HG02610 (cell line): ENCODE measurements around the gene PARP8.
A peak's percentile ranks its signal among the peaks of the same experiment; 100 is the strongest.
"Not testable (repeated sequence)": the region's sequence is repeated elsewhere in the genome, so short reads cannot be mapped to it uniquely, and the experiment has no call there.

ENCODE experiments used
- ATAC-seq: cut with Tn5 transposase; IDR thresholded peaks from one replicate; pipeline ENCODE4 v1.9.1; 2021; ENCODE audit warnings: mild to moderate bottlenecking, moderate library complexity; ENCODE audit not compliant: unreplicated experiment

The PARP8 gene

GRCh38 chr5:50666261-50667022, at the start of gene PARP8:
Gene PARP8, plus strand, starts transcription at chr5:50666637. Its CDS starts 459 bp downstream, at chr5:50667096.
- peak; percentile 37 for ATAC-seq

- no peak for ATAC-seq
These were observed 42.8 kb upstream of the PARP8 start for GRCh38 chr5:50623666-50624065.

GRCh38 chr5:50634866-50635265, 31.6 kb upstream of the PARP8 start:
- not testable (repeated sequence) for ATAC-seq

DNA sequence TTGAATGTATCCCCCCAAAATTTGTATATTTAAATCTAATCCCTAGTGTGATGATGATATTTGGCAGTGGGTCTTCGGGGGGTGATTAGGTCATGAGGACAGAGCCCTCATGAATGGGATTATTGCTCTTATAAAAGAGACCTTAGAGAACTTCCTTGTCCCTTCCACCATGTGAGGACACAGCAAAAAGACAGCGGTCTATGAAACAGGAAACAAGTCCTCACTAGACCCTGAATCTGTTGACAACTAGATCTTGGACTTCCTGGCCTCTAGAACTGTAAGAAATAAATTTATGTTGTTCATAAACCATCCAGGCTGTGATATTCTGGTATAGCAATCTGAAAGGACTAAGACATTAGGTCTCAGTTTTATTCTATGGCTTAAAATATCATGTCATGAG, 28.9 kb upstream of the PARP8 start:
- ATAC-seq, result not testable (repeated sequence)

DNA sequence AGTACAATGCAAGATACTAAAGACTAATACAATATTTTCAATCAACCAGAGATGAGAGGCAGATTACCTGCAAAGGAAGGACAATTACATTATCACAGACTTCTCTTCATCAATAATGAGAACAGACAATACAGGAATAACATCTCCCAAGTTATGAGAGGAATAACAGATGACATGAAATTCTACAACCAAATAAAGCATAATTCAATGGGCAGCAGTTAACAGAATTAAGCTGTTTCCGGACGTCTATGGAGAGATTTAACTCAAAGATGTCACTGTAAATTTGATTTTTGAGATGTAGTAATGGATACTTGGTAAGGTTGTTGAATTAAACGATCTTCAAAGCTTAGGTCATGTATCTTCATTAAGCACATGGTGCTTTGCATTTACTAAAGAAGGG, 19.8 kb upstream of the PARP8 start:
- no peak for ATAC-seq

- no peak for ATAC-seq
These were observed 18.7 kb upstream of the PARP8 start for GRCh38 chr5:50647726-50648125.

- ATAC-seq, result peak; percentile 96
These were observed 12.5 kb upstream of the PARP8 start for GRCh38 chr5:50653946-50654345.

GRCh38 chr5:50655067-50655809, 11.2 kb upstream of the PARP8 start:
- ATAC-seq, result no peak

GRCh38 chr5:50655810-50656205, 10.6 kb upstream of the PARP8 start:
- no peak for ATAC-seq

- ATAC-seq, result no peak
These were observed 9.4 kb upstream of the PARP8 start for GRCh38 chr5:50657044-50657443.

DNA sequence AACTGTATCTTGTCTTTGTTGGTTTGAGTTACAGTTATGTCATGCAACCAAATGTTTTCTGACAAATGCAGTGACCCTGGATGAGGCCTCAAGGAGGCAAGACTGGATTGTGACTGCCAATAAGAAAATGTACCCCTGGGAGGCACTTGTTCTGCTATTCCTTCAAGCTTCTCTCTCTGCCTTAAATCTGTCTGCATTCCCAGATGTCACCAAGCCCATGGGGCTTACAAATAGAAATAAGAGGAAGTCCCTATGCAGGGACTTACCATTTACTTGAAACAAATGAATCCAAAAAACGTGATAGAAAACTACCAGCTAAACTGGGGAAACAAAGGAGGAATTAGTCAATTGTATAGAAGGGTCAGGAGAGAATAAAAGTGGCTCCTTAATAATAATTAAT, 8.2 kb upstream of the PARP8 start:
- no peak for ATAC-seq

DNA sequence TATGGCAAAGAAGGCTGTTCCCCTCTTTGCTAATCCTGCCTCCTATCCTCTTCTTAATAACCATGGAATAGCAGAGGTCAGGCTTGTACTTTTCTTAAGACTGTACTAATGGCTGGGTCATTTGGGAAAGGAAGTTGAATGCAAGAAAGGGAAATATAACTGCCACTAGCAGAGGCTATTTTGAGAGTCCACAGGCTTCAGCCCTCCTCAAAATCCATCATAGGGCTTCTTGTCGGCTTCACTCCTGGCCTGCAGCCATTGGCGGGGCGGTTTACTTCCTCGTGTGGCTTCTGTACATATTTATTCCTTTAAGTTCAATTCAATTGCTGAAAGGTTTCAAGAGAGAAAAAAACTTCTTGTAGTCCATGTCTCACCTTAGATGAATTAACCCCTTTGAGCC, 2.8 kb upstream of the PARP8 start:
- ATAC-seq, result no peak

DNA sequence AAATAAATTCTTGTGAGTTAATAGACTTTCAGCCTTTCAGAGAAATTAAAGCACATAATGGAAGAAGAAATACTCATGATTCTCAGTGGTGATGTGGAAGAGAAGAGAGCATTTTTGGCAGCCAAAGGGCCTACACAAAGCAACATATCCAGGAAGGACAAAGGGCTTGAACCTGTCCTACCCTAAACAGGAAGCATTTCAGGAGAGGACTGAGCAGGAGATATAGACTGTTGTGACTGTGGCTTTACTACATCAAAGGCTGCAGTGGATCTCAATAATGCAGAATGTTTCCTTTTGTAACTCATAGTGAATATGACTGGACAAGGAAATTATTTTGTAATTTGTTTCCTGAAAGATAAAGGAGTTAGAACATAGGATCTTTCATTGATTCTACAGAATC, 1.3 kb upstream of the PARP8 start:
- ATAC-seq, result no peak

DNA sequence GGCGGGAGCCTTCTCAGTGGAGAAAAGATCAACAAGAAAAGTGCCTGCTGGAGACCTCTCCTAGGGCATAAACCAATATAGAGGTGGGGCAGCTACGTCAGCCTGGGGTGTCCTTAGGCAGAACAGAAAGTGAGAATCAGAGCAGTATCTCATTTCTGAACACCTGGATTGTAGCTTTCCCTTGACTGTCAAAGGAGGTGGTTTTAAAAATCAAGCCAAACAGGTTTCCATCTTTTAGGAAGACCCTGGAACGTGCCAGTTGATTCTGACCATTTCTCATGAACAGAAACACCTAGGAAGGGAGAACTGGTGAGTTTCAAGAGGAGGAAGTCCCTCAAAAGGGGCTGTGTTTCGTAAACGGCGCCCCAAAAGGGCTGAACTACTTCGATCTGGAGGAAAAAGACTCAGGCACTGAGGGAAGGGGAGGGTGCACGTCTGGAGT, 655 bp upstream of the PARP8 start:
- ATAC-seq, result not testable (repeated sequence)

GRCh38 chr5:50667023-50667652, 701 bp downstream of the PARP8 start:
- ATAC-seq, result peak; percentile 33

DNA sequence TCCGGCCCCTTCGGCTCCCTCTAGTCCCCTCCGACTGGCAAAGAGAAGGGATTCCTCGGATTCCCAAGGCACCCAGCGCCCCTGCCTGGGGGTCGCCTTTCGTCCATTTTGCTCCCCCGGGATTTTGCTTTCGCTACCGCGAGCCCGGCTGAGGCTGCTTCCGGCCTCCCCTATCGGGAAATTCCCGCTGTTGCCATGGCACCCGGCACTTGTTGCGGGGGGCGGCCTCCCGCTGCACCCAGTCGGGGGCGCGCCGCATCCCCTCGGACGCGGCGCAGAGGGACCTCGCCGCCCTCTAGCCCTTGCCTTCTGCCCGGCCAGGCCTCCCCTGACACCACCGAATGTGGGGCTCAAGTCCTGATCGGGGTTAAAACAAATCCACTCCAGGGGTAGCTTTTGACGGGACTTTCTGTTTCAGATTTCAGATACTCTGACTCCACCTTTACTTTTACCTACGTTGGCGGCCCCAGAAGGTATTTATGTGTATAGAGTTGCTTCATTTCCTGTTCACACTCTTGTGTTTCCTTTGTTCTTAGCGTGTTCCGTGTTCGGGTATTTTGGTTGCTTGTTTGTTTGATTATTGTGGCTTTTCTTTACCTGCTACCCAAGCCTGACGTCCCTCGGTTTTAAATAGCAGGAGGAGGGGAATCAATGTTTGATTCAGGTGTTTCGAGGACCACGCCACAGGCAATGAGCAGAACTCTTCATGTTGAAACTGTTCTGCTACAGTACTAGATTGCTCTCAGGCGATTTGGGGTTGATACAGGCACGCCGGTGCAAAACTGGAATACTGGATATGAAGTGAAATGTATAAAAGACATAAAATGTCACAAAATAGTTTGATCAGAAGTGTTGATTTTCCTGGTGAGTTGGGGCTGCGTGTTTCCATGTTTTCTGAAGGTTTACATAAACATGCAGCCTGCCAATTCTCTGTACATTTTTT, 1.5 kb downstream of the PARP8 start:
- ATAC-seq, result peak; percentile 89

- not testable (repeated sequence) for ATAC-seq
These were observed 2.2 kb downstream of the PARP8 start for GRCh38 chr5:50668636-50669035.

GRCh38 chr5:50672663-50673062, 6.2 kb downstream of the PARP8 start:
- ATAC-seq, result no peak

DNA sequence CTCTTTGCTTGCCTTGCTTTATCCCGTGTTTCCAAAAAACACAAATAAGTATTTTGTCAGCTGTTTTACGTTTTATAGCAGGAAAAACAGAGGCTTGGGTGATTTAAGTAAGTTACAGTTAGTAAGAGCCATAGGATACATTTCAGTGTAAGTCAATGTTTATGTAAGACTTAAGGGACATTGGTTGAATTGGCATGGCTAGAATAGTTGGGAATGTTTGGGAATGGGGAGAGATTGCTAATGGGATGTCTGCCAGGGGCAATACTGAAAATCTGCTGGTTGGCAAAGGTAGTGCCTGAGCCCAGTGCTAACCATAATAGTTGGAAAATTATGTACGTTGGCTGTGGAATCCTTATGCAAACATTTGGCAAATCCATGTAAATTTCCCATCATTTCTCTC, 7.0 kb downstream of the PARP8 start:
- ATAC-seq, result not testable (repeated sequence)

GRCh38 chr5:50675385-50675784, 8.9 kb downstream of the PARP8 start:
- no peak for ATAC-seq

- ATAC-seq, result not testable (repeated sequence)
These were observed 13.1 kb downstream of the PARP8 start for GRCh38 chr5:50679554-50679953.
